Fibroblast of the aortic adventitia (primary cell): ENCODE results near the gene MYH4. TPM values are rescaled to one million over a fixed set of nuclear protein-coding genes. Genes with fewer than 3 reads are reported as not detected.

Source experiments
- DNase-seq: peaks from one replicate; pipeline ENCODE4 v3.0.0-alpha.2; 2010; ENCODE audit warnings: low read depth
- H3K4me3 ChIP-seq: 2 replicates; pipeline ENCODE4 v1.5.1; 2011; ENCODE audit warnings: low read depth, mild to moderate bottlenecking, control low read depth, low read length, moderate library complexity
- total RNA-seq: library from RNA; depleted of rRNA; stranded (reverse); fragments of >200 nt; gene quantifications from 2 replicates; pipeline ENCODE4 v1.2.3, GENCODE V29; 2012; ENCODE audit warnings: low replicate concordance
- TF ChIP-seq, protein P1 (sequence below): IDR thresholded peaks from 2 replicates; pipeline ENCODE4 v1.5.1; 2011; ENCODE audit warnings: mild to moderate bottlenecking, low read length, control low read depth, inconsistent platforms; ENCODE audit not compliant: insufficient read depth

MYH4 gene
- total RNA-seq, 1 donor = not detected

- DNase-seq = no peak
- TF ChIP-seq, protein P1, sequence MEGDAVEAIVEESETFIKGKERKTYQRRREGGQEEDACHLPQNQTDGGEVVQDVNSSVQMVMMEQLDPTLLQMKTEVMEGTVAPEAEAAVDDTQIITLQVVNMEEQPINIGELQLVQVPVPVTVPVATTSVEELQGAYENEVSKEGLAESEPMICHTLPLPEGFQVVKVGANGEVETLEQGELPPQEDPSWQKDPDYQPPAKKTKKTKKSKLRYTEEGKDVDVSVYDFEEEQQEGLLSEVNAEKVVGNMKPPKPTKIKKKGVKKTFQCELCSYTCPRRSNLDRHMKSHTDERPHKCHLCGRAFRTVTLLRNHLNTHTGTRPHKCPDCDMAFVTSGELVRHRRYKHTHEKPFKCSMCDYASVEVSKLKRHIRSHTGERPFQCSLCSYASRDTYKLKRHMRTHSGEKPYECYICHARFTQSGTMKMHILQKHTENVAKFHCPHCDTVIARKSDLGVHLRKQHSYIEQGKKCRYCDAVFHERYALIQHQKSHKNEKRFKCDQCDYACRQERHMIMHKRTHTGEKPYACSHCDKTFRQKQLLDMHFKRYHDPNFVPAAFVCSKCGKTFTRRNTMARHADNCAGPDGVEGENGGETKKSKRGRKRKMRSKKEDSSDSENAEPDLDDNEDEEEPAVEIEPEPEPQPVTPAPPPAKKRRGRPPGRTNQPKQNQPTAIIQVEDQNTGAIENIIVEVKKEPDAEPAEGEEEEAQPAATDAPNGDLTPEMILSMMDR = no peak
- no peak overlapping the region for H3K4me3 ChIP-seq
These were observed 65.8 kb downstream of the MYH4 start for GRCh38 chr17:10403589-10403988.

DNA sequence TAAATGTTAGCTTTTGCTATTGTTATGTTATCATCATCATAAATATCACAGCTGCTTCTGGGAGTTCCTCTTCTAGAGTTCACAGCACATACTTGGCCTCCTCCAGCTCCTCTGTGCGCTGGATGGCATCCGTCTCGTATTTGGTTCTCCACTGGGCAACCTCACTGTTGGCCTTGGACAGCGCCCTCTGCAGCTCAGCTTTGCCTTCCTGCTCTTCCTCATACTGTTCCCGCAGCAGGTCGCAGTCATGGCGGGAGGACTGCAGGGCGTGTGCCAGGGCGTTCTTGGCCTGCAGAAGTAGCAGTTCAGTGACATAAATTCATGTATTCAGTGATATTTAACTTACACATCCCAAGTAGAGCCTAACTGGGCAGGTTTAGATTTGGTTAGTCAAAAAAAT lies 71.0 kb downstream of the MYH4 start:
- DNase-seq = no peak
- H3K4me3 ChIP-seq = no peak overlapping the region
- TF ChIP-seq, protein P1 = no peak

DNA sequence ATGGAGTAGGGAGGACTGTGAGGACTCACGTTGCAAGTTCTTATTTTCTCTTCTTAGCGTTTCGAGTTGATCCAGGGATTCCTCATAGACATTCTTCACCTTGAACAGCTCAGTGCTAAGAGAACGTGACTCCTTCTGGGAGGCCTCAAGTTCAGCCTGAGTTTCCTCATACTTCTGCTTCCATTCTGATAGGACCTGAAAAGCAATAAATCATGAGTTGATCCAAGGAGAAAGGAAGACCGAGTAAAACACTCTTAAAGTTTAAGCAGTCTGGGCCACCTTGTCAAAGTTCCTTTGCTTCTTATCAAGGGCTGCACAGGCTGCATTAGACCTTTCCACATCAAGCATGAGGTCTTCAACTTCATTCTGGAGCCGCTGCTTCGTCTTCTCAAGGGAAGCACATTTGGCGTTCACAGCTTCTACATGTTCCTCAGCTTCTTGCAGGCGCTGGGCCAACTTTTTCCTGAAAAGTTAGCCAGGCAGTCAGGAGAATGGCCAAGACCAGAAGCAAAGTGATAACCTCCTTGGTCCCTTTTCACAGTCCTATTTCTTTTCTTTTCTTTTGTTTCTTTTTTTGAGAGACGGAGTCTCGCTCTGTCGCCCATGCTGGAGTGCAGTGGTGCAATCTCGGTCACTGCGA lies 72.7 kb downstream of the MYH4 start:
- no peak for DNase-seq
- TF ChIP-seq, protein P1 = no peak
- H3K4me3 ChIP-seq = no peak overlapping the region

DNA sequence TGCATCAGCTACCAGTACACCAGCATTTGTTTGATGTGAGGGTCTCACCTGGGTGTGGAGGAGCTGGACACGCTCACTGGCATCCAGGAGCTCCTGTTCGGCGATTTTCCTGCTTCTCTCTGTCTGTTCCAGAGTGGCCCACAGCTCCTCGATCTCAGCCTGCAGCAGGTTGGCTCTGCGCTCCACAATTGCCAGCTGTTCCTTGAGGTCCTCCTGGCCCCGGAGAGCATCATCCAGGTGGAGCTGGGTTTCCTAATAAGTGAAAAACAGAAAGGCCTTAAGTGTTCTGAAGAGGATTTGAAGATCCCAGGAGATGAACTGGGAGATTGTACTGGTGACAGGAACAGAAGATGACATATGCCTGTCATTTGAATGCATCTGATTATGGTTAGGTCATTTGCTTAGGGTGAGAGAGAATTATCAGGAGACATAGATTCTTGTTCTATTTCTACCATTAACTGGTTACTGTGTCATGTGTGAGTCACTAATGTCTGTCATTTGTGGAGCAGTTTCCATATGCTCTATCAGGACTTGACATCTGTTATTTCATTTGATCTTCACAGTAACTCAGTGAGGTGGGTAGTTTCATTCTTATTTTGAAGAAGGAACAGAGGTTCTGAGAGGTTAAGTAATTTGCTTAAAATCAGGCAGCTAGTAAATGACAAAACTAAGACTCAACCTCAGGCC lies 75.0 kb downstream of the MYH4 start:
- TF ChIP-seq, protein P1 = no peak
- no peak for DNase-seq
- no peak overlapping the region for H3K4me3 ChIP-seq

Other genes starting within 250 kb of the MYH4 start
- gene MYH13, start 96.6 kb downstream of the MYH4 start, total RNA-seq = not detected in 2 replicates
- gene MYH8, start 47.6 kb downstream of the MYH4 start, total RNA-seq = not detected in 2 replicates
- gene MYH1, start 49.0 kb upstream of the MYH4 start, total RNA-seq = 0.08 TPM in 1 of 2 replicates, not detected in the other
- 0.25 TPM in 1 of 2 replicates, not detected in the other for gene MYH2, start 80.1 kb upstream of the MYH4 start, total RNA-seq
- gene MYH3, start 187.8 kb upstream of the MYH4 start, total RNA-seq = 0.45 and 1.1 TPM in 2 replicates
- 22.1 and 69.7 TPM in 2 replicates for gene SCO1, start 228.0 kb upstream of the MYH4 start, total RNA-seq
- gene ADPRM, start 228.0 kb upstream of the MYH4 start, total RNA-seq = 9.3 and 18.3 TPM in 2 replicates